SK-N-SH (cell line): ENCODE measurements around the gene CSTF2T. TPM values are rescaled to one million over a fixed set of nuclear protein-coding genes. Genes with fewer than 3 reads are reported as not detected.

Experiments
- CTCF ChIA-PET: fragments of 300-600, 350-600 bp; formaldehyde crosslinking; extraction: SDS; loops from one replicate; lab custom pipeline; 2021; lab: Yijun Ruan, JAX
- POLR2A ChIA-PET: fragments of 350-600 bp; sonication (Branson Sonifier 250); formaldehyde crosslinking; extraction: SDS; loops from one replicate; lab custom pipeline; 2020; ENCODE audit warnings: antibody characterized with exemption, inconsistent platforms; lab: Yijun Ruan, JAX
- DNase-seq: peaks from one replicate; pipeline ENCODE4 v3.0.0; 2012
- H2AFZ ChIP-seq: fragments of 200-600 bp; sonication (generic); 2 replicates; pipeline ENCODE4 v1.8.1; 2016; ENCODE audit warnings: antibody characterized with exemption, mild to moderate bottlenecking, low read depth
- H3F3A ChIP-seq: fragments of 200-600 bp; sonication (generic); replicated peaks from 2 replicates; pipeline ENCODE3; 2016; ENCODE audit warnings: antibody characterized with exemption, mild to moderate bottlenecking; ENCODE audit not compliant: insufficient read depth
- H3K27ac ChIP-seq, 2 experiments: fragments of 200-500 bp in 1 of 2; fragments of 200-600 bp in 1 of 2; sonication (Bioruptor generic) in 1 of 2; sonication (generic), shearing (Covaris generic) in 1 of 2; 2 replicates each; pipeline versions ENCODE4 v1.5.1 to v1.6.1; 2014 to 2016; ENCODE audit warnings: low read depth in 2 of 2, inconsistent platforms in 1 of 2, low read length in 1 of 2, mild to moderate bottlenecking in 1 of 2, mixed read lengths in 1 of 2
- H3K27me3 ChIP-seq: fragments of 200-600 bp; sonication (generic), shearing (Covaris generic); 2 replicates; pipeline ENCODE4 v1.6.1; 2016; ENCODE audit warnings: mixed run types; ENCODE audit not compliant: insufficient read depth
- H3K36me3 ChIP-seq, 2 experiments: fragments of 200-500 bp in 1 of 2; fragments of 200-600 bp in 1 of 2; sonication (Bioruptor generic) in 1 of 2; sonication (generic) in 1 of 2; replicated peaks in 1 of 2; 2 replicates each; pipeline versions ENCODE3 to v1.5.1; 2014 to 2016; ENCODE audit warnings: low read length in 1 of 2, mild to moderate bottlenecking in 1 of 2; ENCODE audit not compliant: insufficient read depth in 2 of 2, control insufficient read depth in 1 of 2
- H3K4me1 ChIP-seq, 2 experiments: fragments of 200-500 bp in 1 of 2; fragments of 200-600 bp in 1 of 2; sonication (Bioruptor generic) in 1 of 2; sonication (generic), shearing (Covaris generic) in 1 of 2; 2 replicates each; pipeline versions ENCODE4 v1.5.1 to v1.6.1; 2014 to 2016; ENCODE audit warnings: low read depth in 1 of 2, low read length in 1 of 2, mixed run types in 1 of 2; ENCODE audit not compliant: insufficient read depth in 2 of 2, control insufficient read depth in 1 of 2
- H3K4me2 ChIP-seq: fragments of 200-600 bp; sonication (generic), shearing (Covaris generic); 2 replicates; pipeline ENCODE4 v1.6.1; 2017; ENCODE audit warnings: mixed run types
- H3K4me3 ChIP-seq, 2 experiments: fragments of 200-500 bp in 1 of 2; fragments of 200-600 bp in 1 of 2; sonication (Bioruptor generic) in 1 of 2; sonication (generic), shearing (Covaris generic) in 1 of 2; 2 replicates each; pipeline versions ENCODE4 v1.5.1 to v1.8.1; 2014 to 2016; ENCODE audit warnings: low read depth in 2 of 2, inconsistent platforms in 1 of 2, low read length in 1 of 2, mild to moderate bottlenecking in 1 of 2, mixed read lengths in 1 of 2, moderate library complexity in 1 of 2
- H3K79me2 ChIP-seq: fragments of 200-600 bp; sonication (generic); 2 replicates; pipeline ENCODE4 v1.8.1; 2017; ENCODE audit warnings: mild to moderate bottlenecking; ENCODE audit not compliant: insufficient read depth
- H3K9ac ChIP-seq: fragments of 200-600 bp; sonication (generic); 2 replicates; pipeline ENCODE4 v1.6.1; 2017; ENCODE audit warnings: mixed run types
- H3K9me2 ChIP-seq: fragments of 200-600 bp; sonication (generic); 2 replicates; pipeline ENCODE4 v1.6.1; 2017; ENCODE audit warnings: mixed run types
- H3K9me3 ChIP-seq: fragments of 200-600 bp; sonication (generic); 2 replicates; pipeline ENCODE4 v1.6.1; 2017; ENCODE audit warnings: mixed run types, mild to moderate bottlenecking, moderate library complexity
- H4K20me1 ChIP-seq: fragments of 200-600 bp; sonication (generic); 2 replicates; pipeline ENCODE4 v1.6.1; 2017; ENCODE audit warnings: mild to moderate bottlenecking, mixed run types; ENCODE audit not compliant: insufficient read depth
- CTCF ChIP-seq: fragments of 200-600 bp; sonication (generic); IDR thresholded peaks from 2 replicates; pipeline ENCODE4 v1.6.1; 2017; ENCODE audit warnings: antibody characterized with exemption, mild to moderate bottlenecking, moderate library complexity
- ELF1 ChIP-seq: IDR thresholded peaks from 2 replicates; pipeline ENCODE4 v1.4.0; 2012
- EP300 ChIP-seq, 2 experiments: IDR thresholded peaks; 2 replicates each; pipeline versions ENCODE4 v1.4.0 to v1.6.1; 2012; ENCODE audit warnings: borderline replicate concordance in 1 of 2, low read depth in 1 of 2, low read length in 1 of 2
- FOXJ3 ChIP-seq: sonication (generic); formaldehyde crosslinking; IDR thresholded peaks from 2 replicates; pipeline ENCODE4 v1.5.1; 2020; ENCODE audit warnings: mild to moderate bottlenecking, missing genetic modification reagents
- GABPA ChIP-seq: IDR thresholded peaks from 2 replicates; pipeline ENCODE4 v1.4.0; 2012; ENCODE audit warnings: low read depth, mild to moderate bottlenecking
- GATA2 ChIP-seq: sonication (generic); formaldehyde crosslinking; IDR thresholded peaks from 2 replicates; pipeline ENCODE4 v1.5.0; 2020; ENCODE audit warnings: mild to moderate bottlenecking, missing genetic modification reagents
- IRF3 ChIP-seq: fragments of 150-350 bp; IDR thresholded peaks from 2 replicates; pipeline ENCODE4 v1.6.1; 2016; ENCODE audit warnings: mild to moderate bottlenecking, low read depth, low read length
- MEF2A ChIP-seq: IDR thresholded peaks from 2 replicates; pipeline ENCODE4 v1.4.0; 2012; ENCODE audit warnings: low read depth, borderline replicate concordance
- MXI1 ChIP-seq: IDR thresholded peaks from 2 replicates; pipeline ENCODE4 v1.6.1; 2012; ENCODE audit warnings: mild to moderate bottlenecking, low read depth, low read length, improper control_type of control experiment
- RCOR1 ChIP-seq: fragments of 150-350 bp; IDR thresholded peaks from 2 replicates; pipeline ENCODE4 v1.6.1; 2017; ENCODE audit warnings: antibody characterized with exemption, low read length
- REST ChIP-seq: IDR thresholded peaks from 2 replicates; pipeline ENCODE4 v1.6.1; 2012; ENCODE audit warnings: mild to moderate bottlenecking, low read depth, low read length, moderate library complexity
- RFX5 ChIP-seq: IDR thresholded peaks from 2 replicates; pipeline ENCODE4 v1.6.1; 2012; ENCODE audit warnings: mild to moderate bottlenecking, improper control_type of control experiment, low read length
- RXRA ChIP-seq: IDR thresholded peaks from 2 replicates; pipeline ENCODE4 v1.4.0; 2012; ENCODE audit warnings: low read depth, mild to moderate bottlenecking, borderline replicate concordance
- TEAD4 ChIP-seq: IDR thresholded peaks from 2 replicates; pipeline ENCODE4 v1.4.0; 2012; ENCODE audit warnings: mild to moderate bottlenecking, borderline replicate concordance; ENCODE audit not compliant: insufficient read depth
- USF1 ChIP-seq: IDR thresholded peaks from 2 replicates; pipeline ENCODE4 v1.4.0; 2012; ENCODE audit warnings: low read depth, borderline replicate concordance
- USF2 ChIP-seq: fragments of 150-350 bp; IDR thresholded peaks from 2 replicates; pipeline ENCODE4 v1.6.1; 2017; ENCODE audit warnings: antibody characterized with exemption, low read length, low read depth, borderline replicate concordance
- ZBTB33 ChIP-seq: IDR thresholded peaks from 2 replicates; pipeline ENCODE4 v1.4.0; 2012; ENCODE audit warnings: low read depth, borderline replicate concordance
- WGBS: methylation state at CpG from one replicate; pipeline ENCODE4 v1.1.6; 2017; ENCODE audit warnings: low lambda C conversion rate; 5-methylcytosine and 5-hydroxymethylcytosine counted together
- polyA plus RNA-seq, 3 experiments: library from polyadenylated mRNA; depleted of rRNA; stranded (reverse); fragments of >200 nt; gene quantifications; 2 replicates each; pipeline ENCODE4 v1.2.3, GENCODE V29; 2012

CSTF2T gene
- polyA plus RNA-seq, 1 of the 3 experiments (the other 2 are of a cell fraction), result 4.3 TPM

- no peaks in the 10 kb centered on the region for H4K20me1 ChIP-seq
- no peak for TF ChIP-seq CTCF
- no peak for TF ChIP-seq ZBTB33
- no peak for TF ChIP-seq IRF3
- TF ChIP-seq ELF1, result no peak
- TF ChIP-seq RFX5, result no peak
- no peak for TF ChIP-seq REST
- no peak for TF ChIP-seq GABPA
- TF ChIP-seq RXRA, result no peak
- no peak for TF ChIP-seq USF1
- no peak for TF ChIP-seq RCOR1
- TF ChIP-seq MXI1, result no peak
- TF ChIP-seq GATA2 (CRISPR knock-in tag), result no peak
- TF ChIP-seq USF2, result no peak
- no peak for TF ChIP-seq FOXJ3 (CRISPR knock-in tag)
- no peak for TF ChIP-seq TEAD4
- TF ChIP-seq EP300 (IDR thresholded peaks at IDR 0.05; ENCODE audit: borderline replicate concordance in 1 of 2, low read depth in 1 of 2, low read length in 1 of 2), result no peak
- TF ChIP-seq MEF2A, result no peak
- TF ChIP-seq, all 33 proteins: peak for 0
- H3K36me3 ChIP-seq, result no peaks in the 10 kb centered on the region
- ChIA-PET POLR2A (no interaction called here), CTCF (no interaction called here)
- H3K9me3 ChIP-seq, result no peaks in the 10 kb centered on the region
- H3K4me3 ChIP-seq, result no peak overlapping the region
- no peaks in the 10 kb centered on the region for H3K27me3 ChIP-seq
- H3K4me1 ChIP-seq, result no peaks in the 10 kb centered on the region
- H3F3A ChIP-seq, result no peaks in the 10 kb centered on the region
- no peaks in the 10 kb centered on the region for H3K79me2 ChIP-seq
- no peaks in the 10 kb centered on the region for H3K9me2 ChIP-seq
- H3K27ac ChIP-seq, result no peak overlapping the region
- no peak for DNase-seq
- H3K4me2 ChIP-seq, result no peak overlapping the region
- no peak overlapping the region for H2AFZ ChIP-seq
- no peak overlapping the region for H3K9ac ChIP-seq
- WGBS, result 72% methylated on average over 6 of the region's 6 CpGs
Observed at GRCh38 chr10:51679841-51680240, 19.6 kb downstream of the CSTF2T start.
